K562 (cell line): ENCODE data around the gene ETV3L. TPM values are rescaled to one million over a fixed set of nuclear protein-coding genes. Genes with fewer than 3 reads are reported as not detected.

ENCODE experiments used
- EWSR1 ChIP-seq: fragments of 450-650 bp; IDR thresholded peaks from 2 replicates; pipeline ENCODE4 v1.6.1; 2018; ENCODE audit warnings: borderline replicate concordance, mild to moderate bottlenecking, low read depth, moderate library complexity; ENCODE audit not compliant: partially characterized antibody
- FOXM1 ChIP-seq, 2 experiments: fragments of 450-650 bp in 1 of 2; sonication (generic) in 1 of 2; formaldehyde crosslinking in 1 of 2; IDR thresholded peaks; 2 replicates each; pipeline versions ENCODE4 v1.6.1 to v1.9.0; 2017 to 2022; ENCODE audit warnings: low read depth in 2 of 2, mild to moderate bottlenecking in 2 of 2, missing genetic modification reagents in 1 of 2, moderate library complexity in 1 of 2
- GABPA ChIP-seq: fragments of 200-800 bp; sonication (Bioruptor generic); conservative IDR thresholded peaks from 2 replicates; pipeline ENCODE4 v1.6.1; 2016; ENCODE audit warnings: low read depth, missing genetic modification characterization, missing compliant biosample characterization
- LCOR ChIP-seq: sonication (generic); formaldehyde crosslinking; IDR thresholded peaks from 2 replicates; pipeline ENCODE4 v1.8.0; 2022; ENCODE audit warnings: mild to moderate bottlenecking, missing genetic modification reagents
- NFYB ChIP-seq: IDR thresholded peaks from 2 replicates; pipeline ENCODE4 v1.6.1; 2011; ENCODE audit warnings: mild to moderate bottlenecking, moderate library complexity; ENCODE audit not compliant: insufficient read length; ENCODE audit errors: extremely low read depth
- POLR2H ChIP-seq: IDR thresholded peaks from 2 replicates; pipeline ENCODE4 v1.6.1; 2016; ENCODE audit warnings: missing genetic modification characterization, low read depth, mild to moderate bottlenecking, control low read depth, missing compliant biosample characterization, moderate library complexity
- SIN3B ChIP-seq: fragments of 450-650 bp; IDR thresholded peaks from 2 replicates; pipeline ENCODE4 v1.6.1; 2017; ENCODE audit warnings: low read depth, mild to moderate bottlenecking, moderate library complexity
- SRSF1 ChIP-seq: fragments of 200-400 bp; formaldehyde crosslinking; IDR thresholded peaks from 2 replicates; pipeline ENCODE4 v1.6.1; 2017; ENCODE audit warnings: mild to moderate bottlenecking, low read depth, low read length, moderate library complexity
- ZNF41 ChIP-seq: fragments of 250-450 bp; sonication (Bioruptor Pico); conservative IDR thresholded peaks from 2 replicates; pipeline ENCODE4 v1.4.0; 2020; ENCODE audit warnings: mild to moderate bottlenecking
- ZNF75A ChIP-seq: fragments of 450-650 bp; formaldehyde crosslinking; IDR thresholded peaks from 2 replicates; pipeline ENCODE4 v1.4.0; 2020; ENCODE audit warnings: mild to moderate bottlenecking
- polyA plus RNA-seq, 8 experiments: library from polyadenylated mRNA; depleted of rRNA in 4 of 8; stranded (reverse) in 5 of 8; unstranded in 3 of 8; fragments of >200 nt; fragmentation: Nextera tagmentation in 2 of 8; fragmentation: Illumina TruSeq in 1 of 8; extraction: Ambion mirVana in 2 of 8; extraction: Trizol in 1 of 8; gene quantifications; 2 replicates each; pipeline versions ENCODE4 v1.2.1 to v1.2.3, GENCODE V29; 2011 to 2014; ENCODE audit warnings: inconsistent platforms in 1 of 8, missing spikeins in 1 of 8
- total RNA-seq, 7 experiments: library from RNA; depleted of rRNA in 6 of 7; stranded (reverse); fragments of >200 nt in 6 of 7; fragmentation: Illumina TruSeq in 2 of 7; extraction: Trizol in 2 of 7; gene quantifications; 2 replicates each; pipeline versions ENCODE4 v1.2.1 to v1.2.3, GENCODE V29; 2011 to 2021; ENCODE audit warnings: low replicate concordance in 1 of 7
- TF ChIP-seq, protein P1 (sequence below): sonication (generic); formaldehyde crosslinking; IDR thresholded peaks from 2 replicates; pipeline ENCODE4 v1.8.0; 2022; ENCODE audit warnings: mild to moderate bottlenecking, missing genetic modification reagents
- TF ChIP-seq, protein P2 (sequence below): sonication (generic); IDR thresholded peaks from 2 replicates; pipeline ENCODE4 v1.6.1; 2016
- TF ChIP-seq, protein P3 (sequence below): fragments of 250-450 bp; sonication (Bioruptor Pico); IDR thresholded peaks from 2 replicates; pipeline ENCODE4 v1.8.0; 2022; ENCODE audit warnings: moderate library complexity, mild to moderate bottlenecking, inconsistent platforms
- TF ChIP-seq, protein P4 (sequence below): fragments of 450-650 bp; IDR thresholded peaks from 2 replicates; pipeline ENCODE4 v1.6.1; 2016; ENCODE audit warnings: borderline replicate concordance
- TF ChIP-seq, protein P5 (sequence below), 2 experiments: IDR thresholded peaks; 2 replicates each; pipeline ENCODE4 v1.6.1; 2011; ENCODE audit warnings: borderline replicate concordance in 1 of 2, control low read depth in 1 of 2, low read depth in 1 of 2, low read length in 1 of 2, mild to moderate bottlenecking in 1 of 2, mixed read lengths in 1 of 2, moderate library complexity in 1 of 2; ENCODE audit not compliant: insufficient read depth in 1 of 2, insufficient read length in 1 of 2, poor library complexity in 1 of 2, severe bottlenecking in 1 of 2; ENCODE audit errors: extremely low read depth in 1 of 2
- TF ChIP-seq, protein P6 (sequence below): fragments of 250-450 bp; sonication (Bioruptor Pico); IDR thresholded peaks from 2 replicates; pipeline ENCODE4 v1.5.0; 2021; ENCODE audit warnings: mild to moderate bottlenecking, moderate library complexity

The ETV3L gene
- total and polyA plus RNA-seq, 9 of the 15 experiments (the other 6 are each of a cell fraction or from before 2014, with no cell fraction given), result not detected

DNA sequence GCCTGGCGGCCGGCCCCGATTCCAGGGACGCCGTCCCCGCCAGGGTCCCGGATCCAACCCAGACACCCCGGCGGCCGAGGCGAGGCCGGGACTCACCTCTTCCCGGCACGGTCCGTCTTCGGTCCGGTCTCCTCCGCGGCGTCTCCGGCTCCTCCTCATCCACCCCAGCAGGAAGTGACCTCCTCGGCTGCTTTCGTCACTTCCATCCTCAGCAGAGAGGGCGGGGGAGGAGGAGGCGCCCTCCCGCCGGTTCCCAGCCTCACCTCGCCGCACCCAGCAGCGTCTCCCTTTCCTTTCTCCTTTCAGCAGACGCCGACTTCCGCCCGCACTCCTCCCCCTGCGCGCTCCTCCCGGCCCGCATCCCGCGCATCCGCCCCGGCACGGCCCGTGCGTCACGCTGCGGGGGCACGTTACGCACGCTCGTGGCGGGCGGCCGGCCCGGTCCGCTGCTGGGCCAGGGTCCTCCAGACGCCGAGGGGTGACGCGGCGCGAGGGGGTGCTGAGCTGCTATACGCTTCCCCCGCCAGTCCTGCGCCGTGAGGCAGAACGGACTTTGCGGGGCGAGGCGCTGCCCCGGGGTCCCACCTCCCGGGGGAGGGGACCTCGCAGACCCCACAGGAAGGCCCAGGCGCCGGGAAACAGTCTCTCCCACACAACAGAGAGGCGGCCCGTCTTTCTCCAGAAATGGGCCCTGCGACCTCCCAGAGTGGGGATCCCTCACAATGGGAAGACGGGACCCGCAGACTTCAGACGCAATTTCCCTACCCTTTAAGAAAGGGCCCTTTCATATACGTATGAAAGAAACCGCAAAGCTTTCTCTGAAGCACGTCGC lies 38.8 kb upstream of the ETV3L start, which contains the start of gene ETV3 (continued):
- TF ChIP-seq, protein P1, sequence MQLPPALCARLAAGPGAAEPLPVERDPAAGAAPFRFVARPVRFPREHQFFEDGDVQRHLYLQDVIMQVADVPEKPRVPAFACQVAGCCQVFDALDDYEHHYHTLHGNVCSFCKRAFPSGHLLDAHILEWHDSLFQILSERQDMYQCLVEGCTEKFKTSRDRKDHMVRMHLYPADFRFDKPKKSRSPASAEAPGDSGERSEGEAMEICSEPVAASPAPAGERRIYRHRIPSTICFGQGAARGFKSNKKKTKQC (CRISPR knock-in tag), result peak; percentile 80
- TF ChIP-seq, protein P2, sequence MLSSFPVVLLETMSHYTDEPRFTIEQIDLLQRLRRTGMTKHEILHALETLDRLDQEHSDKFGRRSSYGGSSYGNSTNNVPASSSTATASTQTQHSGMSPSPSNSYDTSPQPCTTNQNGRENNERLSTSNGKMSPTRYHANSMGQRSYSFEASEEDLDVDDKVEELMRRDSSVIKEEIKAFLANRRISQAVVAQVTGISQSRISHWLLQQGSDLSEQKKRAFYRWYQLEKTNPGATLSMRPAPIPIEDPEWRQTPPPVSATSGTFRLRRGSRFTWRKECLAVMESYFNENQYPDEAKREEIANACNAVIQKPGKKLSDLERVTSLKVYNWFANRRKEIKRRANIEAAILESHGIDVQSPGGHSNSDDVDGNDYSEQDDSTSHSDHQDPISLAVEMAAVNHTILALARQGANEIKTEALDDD, result no peak
- TF ChIP-seq, protein P3, sequence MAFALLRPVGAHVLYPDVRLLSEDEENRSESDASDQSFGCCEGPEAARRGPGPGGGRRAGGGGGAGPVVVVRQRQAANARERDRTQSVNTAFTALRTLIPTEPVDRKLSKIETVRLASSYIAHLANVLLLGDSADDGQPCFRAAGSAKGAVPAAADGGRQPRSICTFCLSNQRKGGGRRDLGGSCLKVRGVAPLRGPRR (CRISPR knock-in tag), result no peak
- TF ChIP-seq, protein P4, sequence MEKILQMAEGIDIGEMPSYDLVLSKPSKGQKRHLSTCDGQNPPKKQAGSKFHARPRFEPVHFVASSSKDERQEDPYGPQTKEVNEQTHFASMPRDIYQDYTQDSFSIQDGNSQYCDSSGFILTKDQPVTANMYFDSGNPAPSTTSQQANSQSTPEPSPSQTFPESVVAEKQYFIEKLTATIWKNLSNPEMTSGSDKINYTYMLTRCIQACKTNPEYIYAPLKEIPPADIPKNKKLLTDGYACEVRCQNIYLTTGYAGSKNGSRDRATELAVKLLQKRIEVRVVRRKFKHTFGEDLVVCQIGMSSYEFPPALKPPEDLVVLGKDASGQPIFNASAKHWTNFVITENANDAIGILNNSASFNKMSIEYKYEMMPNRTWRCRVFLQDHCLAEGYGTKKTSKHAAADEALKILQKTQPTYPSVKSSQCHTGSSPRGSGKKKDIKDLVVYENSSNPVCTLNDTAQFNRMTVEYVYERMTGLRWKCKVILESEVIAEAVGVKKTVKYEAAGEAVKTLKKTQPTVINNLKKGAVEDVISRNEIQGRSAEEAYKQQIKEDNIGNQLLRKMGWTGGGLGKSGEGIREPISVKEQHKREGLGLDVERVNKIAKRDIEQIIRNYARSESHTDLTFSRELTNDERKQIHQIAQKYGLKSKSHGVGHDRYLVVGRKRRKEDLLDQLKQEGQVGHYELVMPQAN, result no peak
- TF ChIP-seq SRSF1 (no peak), FOXM1 (IDR thresholded peaks at IDR 0.05; ENCODE audit: low read depth) (no peak), FOXM1 (CRISPR knock-in tag; IDR thresholded peaks at IDR 0.05; ENCODE audit: low read depth) (peak; percentile 91; the same call in 1 of the 2 replicates), ZNF41 (no peak), NFYB (no peak), EWSR1 (no peak), LCOR (CRISPR knock-in tag) (no peak), POLR2H (tag) (peak; percentile 80), SIN3B (peak; percentile 60), ZNF75A (CRISPR knock-in tag) (no peak), GABPA (tag) (peak; percentile 96)
- TF ChIP-seq, protein P5, sequence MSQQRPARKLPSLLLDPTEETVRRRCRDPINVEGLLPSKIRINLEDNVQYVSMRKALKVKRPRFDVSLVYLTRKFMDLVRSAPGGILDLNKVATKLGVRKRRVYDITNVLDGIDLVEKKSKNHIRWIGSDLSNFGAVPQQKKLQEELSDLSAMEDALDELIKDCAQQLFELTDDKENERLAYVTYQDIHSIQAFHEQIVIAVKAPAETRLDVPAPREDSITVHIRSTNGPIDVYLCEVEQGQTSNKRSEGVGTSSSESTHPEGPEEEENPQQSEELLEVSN (IDR thresholded peaks at IDR 0.05; ENCODE audit: borderline replicate concordance in 1 of 2, extremely low read depth in 1 of 2, insufficient read depth in 1 of 2, insufficient read length in 1 of 2, low read depth in 1 of 2, low read length in 1 of 2, poor library complexity in 1 of 2, severe bottlenecking in 1 of 2), result peak in 1 of 2 experiments; percentile 78
- TF ChIP-seq, protein P6, sequence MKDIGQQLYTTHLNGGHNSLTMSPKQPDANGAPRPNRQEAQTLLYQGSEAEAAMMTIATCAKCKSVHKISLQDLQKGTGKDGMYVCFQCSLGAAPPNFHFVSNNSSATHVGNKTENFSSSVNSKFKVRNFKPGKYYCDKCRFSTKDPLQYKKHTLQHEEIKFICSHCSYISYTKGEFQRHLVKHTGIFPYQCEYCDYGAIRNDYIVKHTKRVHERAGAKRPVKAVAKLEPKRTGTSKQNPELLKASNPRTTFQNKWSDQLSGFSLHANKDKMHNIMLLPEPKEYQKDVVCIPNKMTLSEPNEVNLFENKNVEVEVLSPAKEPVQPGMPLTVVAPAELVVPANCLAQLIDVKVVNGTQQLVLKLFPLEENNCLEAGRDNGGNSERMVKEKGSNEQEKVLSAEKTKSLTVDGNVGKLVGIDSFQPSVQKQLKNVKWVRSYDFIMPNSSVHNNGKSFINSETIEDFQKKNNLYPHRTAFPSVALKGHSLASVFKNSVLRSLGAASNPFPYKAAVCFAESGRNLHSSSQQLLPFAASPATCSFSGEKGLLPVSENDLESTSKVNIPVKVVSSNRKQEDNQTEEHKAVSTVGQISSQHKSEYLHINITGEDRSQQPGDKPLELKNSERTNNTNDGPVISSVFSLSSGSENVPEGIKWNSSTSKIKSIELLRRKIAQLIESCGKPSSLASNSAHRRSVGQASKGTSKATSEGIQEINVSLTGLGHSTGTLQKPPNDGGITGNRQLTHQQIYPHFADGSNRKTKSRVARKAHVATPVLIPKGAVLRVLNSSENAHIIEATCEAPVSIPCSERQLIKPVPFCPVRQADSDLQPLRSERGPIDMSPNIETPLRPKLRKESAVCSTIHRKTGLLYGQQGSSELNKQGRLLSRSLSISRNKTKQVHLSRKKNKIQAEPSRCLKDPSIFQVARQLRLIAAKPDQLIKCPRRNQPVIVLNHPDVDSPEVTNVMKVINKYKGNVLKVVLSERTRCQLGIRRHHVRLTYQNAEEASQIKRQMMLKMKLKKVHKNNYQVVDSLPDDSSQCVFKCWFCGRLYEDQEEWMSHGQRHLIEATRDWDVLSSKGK (CRISPR knock-in tag), result no peak
